ENCODE measurements around the gene CEP170B.
"Not testable (repeated sequence)": the region's sequence is repeated elsewhere in the genome, so short reads cannot be mapped to it uniquely, and the experiment has no call there.

The CEP170B gene

DNA sequence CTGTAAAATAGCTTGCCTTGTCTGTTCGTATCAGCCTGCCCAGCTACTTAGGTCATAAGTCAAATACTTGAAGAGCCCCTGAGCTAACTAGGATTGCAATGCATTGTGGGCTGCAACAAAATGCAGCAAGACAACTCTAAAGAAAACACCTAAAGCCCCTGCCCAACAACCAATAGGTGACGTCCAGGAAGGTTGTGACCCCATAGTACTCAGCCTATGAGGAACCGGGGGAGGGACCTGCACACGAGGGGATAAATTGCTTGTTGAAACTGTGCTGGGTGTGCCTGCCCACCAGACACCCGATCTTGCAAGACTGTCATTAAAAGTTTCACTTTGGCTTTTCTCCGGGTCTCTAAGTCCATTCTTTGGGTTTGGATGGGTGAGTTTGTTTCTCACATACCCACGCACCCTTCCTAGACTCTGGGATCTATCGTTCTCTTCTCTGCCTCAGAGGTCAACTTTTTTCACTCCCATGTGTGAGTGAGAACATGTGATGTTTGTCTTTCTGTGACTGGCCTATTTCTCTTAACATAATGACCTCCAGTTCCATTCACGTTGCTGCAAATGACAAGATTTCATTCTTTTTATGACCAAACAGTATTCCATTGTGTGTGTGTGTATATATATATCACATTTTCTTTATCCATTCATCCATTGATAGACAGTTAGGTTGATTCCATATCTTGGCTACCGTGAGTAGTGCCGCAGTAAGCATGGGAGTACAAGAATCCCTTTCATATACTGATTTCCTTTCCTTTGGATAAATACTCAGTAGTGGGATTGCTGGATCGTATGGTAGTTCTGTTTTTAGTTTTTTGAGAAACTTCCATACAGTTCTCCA lies 54.3 kb downstream of the CEP170B start:
- DNase-seq = not testable (repeated sequence)

- DNase-seq = no peak
Observed at GRCh38 chr14:104919993-104920315, 54.9 kb downstream of the CEP170B start.

DNA sequence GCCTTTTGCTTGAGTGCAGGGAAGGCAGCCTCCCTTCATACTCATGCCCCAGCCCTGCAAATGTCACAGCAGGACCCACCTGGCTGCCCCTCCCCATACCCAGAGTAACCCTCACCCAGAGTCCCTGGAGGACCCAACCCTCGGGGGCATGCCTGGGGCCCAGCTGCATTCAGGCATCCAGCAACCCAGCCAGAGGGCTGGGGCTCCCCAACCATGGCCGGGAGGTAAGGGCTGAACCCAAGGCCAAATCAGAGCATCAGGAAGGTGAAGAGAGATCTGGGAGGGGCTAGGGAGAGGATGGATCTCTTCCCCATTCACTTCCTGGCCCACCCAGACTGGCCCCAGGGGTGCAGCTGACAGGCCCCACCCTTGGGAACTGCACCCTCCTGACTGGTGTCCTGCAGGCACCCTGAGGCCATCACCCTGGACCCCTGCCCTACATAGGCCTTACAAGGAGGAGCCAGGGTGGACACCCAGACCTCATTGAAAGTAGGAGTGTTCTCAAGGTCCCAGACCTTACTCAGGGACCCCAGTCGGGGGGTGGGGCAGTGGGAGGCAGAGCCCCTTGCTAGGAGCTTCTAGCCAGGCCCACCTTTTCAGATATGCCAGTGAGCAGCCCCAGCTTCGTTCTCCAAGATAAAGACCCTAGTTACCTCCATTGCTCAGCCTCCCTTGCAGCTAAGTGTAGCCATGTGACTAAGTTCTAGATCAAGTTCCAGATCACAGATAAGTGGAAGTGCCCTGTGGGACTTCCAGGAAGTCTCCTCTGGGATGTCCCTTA lies 58.8 kb downstream of the CEP170B start:
- DNase-seq = no peak

DNA sequence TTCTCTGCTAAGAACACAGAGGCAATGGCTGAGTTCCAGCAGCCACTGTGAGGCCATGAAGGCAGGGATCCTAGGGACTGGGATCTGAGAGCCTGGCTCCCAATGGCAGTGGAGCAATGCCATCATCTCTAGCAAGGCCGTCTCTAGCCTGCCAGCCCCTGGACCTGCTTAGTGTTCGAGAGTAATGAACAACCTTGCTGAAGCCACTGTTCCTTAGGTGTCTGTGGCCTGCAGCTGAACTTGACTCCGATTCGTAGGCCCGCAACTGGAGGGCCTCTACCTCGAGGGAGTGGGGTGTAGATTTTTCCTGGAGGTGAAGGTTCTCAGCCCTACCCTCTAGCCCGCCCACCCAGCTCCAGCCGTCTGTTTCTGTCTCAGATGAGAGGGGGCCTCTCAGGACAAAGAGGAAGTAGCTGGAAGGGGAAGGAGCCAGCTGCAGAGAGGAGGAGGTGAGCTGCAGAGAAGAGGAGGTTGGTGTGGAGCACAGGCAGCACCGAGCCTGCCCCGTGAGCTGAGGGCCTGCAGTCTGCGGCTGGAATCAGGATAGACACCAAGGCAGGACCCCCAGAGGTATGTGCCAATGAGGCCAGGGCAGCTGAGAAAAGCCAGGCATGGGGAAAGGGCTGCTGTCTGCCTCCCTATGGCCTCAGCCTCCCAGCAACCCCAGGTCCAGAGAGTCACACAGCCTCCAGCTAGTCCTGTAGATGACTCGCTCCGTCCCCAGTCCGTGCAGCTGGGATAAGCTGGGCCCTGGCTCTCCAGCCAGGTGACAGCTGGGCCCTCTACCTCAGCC lies 59.5 kb downstream of the CEP170B start, which contains the start of gene PLD4:
TSS of gene PLD4 (plus strand) at position 459 of the 793 bp plus-strand sequence. CDS start 2,262 bp downstream, outside the sequence.
- DNase-seq = peak; percentile 91 to 96

DNA sequence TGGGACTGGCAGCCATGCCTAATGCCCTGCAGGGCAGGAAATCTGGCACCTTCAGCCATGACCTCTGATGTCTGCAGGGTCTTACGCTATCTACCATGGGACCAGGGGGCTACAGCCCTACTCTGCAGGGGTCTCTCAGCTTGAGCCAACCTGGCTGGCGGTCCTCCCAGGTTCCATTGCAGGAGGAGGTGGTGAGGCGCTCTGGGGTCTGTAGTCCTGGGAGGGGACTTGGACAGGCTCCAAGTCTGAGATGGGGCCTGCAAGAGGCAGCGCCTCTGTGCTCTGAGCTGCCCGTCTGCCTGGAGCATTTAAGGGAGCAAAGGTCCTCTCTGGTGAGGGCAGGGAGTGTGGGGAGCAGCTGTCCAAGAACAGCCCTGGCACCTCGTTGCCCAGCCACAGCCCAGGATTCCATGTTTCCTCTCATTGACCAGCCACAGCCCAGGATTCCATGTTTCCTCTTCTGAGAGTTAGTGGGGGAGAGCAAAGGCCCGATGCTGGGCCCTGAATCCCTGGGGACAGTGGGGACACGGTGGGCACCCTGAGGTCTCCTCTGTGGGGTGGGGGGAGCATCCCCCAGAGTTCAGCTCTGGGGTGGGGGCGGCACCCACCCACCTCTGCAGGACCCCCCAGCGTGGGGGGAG lies 60.3 kb downstream of the CEP170B start:
- no peak for DNase-seq

GRCh38 chr14:104925855-104926609 lies 61.0 kb downstream of the CEP170B start:
- DNase-seq = no peak

GRCh38 chr14:104926619-104927431 lies 61.8 kb downstream of the CEP170B start:
- DNase-seq = peak; percentile 76 to 78

DNA sequence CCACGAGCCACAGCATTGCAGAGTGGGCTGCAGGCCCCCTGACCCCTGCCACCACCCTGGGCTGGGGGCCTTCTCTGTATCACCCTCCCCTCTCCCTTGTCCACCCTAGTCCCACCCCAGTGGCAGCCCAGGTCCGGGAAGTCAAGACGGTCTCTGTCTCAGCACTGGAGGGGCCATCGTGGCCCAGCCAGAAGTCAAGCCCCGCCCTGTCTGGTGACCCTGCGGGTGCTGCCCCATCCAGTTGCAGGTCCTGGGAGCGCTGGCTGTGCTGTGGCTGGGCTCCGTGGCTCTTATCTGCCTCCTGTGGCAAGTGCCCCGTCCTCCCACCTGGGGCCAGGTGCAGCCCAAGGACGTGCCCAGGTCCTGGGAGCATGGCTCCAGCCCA lies 62.4 kb downstream of the CEP170B start:
- DNase-seq = no peak

GRCh38 chr14:104927901-104928300 lies 62.8 kb downstream of the CEP170B start:
- DNase-seq = no peak

GRCh38 chr14:104928391-104929133 lies 63.5 kb downstream of the CEP170B start:
- no peak for DNase-seq

- no peak for DNase-seq
Observed at GRCh38 chr14:104929268-104930230, 64.5 kb downstream of the CEP170B start.

- DNase-seq = no peak
Observed at GRCh38 chr14:104930526-104931303, 65.6 kb downstream of the CEP170B start.

DNA sequence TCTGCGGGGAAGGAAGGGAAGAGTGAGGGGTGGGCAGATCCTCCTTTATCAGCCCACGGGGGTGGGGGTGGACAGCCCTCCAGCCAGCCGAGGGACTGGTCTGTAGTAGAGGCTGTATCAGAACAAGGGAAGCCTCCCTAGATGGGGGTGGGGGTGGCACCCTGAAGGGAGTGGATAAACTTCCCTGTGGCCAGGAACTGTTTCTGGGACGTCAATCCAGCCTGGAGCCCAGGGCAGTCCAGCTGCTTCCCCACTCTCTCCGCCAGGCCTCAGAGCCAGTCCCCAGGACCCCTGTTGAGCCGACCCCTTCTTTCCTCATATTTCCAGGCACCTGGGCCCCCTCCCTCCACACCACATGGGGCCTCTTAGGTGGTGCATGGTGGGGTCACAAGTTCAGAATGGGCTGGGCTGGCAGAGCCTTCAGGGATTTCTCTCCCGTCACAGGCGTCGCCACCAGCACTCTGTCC lies 66.3 kb downstream of the CEP170B start:
- no peak for DNase-seq

- no peak for DNase-seq
Observed at GRCh38 chr14:104931771-104932675, 67.0 kb downstream of the CEP170B start.

DNA sequence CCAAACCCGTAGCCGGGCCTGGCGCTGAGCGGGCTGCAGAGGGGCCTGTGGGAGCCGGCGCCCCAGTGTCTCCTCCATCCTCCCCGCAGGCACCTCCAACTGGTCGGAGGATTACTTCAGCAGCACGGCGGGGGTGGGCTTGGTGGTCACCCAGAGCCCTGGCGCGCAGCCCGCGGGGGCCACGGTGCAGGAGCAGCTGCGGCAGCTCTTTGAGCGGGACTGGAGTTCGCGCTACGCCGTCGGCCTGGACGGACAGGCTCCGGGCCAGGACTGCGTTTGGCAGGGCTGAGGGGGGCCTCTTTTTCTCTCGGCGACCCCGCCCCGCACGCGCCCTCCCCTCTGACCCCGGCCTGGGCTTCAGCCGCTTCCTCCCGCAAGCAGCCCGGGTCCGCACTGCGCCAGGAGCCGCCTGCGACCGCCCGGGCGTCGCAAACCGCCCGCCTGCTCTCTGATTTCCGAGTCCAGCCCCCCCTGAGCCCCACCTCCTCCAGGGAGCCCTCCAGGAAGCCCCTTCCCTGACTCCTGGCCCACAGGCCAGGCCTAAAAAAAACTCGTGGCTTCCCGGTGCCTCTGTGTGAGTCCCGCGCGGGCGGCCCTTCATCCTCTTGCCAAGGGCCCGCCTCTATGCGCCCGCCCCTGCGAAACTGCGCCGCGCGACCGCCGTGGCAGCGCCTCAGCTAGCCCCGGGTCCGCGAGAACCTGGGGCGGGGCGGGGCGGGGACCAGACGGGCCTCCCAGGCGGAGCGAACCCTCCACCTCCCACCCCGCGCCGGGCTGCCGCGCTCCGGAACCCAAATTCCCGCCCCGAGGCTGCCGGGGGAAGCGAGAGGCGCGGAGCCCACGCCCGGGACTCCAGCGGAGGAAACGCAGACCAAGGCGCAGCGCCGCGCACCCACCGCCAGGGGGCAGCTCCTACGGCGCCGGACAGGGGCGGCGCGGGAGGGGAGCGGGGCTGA lies 67.9 kb downstream of the CEP170B start:
- DNase-seq = peak; percentile 41 to 45

All from Kasumi-1 (cell line).